PC-3 (cell line): Measurements from ENCODE around the gene NUDT3.

Source experiments
- EZH2 ChIP-seq: fragments of 300-600 bp; sonication (generic); IDR thresholded peaks from one replicate; pipeline ENCODE4 v1.6.1; 2017; ENCODE audit warnings: antibody characterized with exemption, mild to moderate bottlenecking, low read length; ENCODE audit not compliant: unreplicated experiment
- TF ChIP-seq, protein P1 (sequence below): fragments of 300-600 bp; sonication (generic); conservative IDR thresholded peaks from 2 replicates; pipeline ENCODE4 v1.5.1; 2017; ENCODE audit warnings: antibody characterized with exemption, low read depth, mild to moderate bottlenecking, low read length

GRCh38 chr6:34384321-34385153, 7.9 kb downstream of the NUDT3 start:
- TF ChIP-seq, protein P1, sequence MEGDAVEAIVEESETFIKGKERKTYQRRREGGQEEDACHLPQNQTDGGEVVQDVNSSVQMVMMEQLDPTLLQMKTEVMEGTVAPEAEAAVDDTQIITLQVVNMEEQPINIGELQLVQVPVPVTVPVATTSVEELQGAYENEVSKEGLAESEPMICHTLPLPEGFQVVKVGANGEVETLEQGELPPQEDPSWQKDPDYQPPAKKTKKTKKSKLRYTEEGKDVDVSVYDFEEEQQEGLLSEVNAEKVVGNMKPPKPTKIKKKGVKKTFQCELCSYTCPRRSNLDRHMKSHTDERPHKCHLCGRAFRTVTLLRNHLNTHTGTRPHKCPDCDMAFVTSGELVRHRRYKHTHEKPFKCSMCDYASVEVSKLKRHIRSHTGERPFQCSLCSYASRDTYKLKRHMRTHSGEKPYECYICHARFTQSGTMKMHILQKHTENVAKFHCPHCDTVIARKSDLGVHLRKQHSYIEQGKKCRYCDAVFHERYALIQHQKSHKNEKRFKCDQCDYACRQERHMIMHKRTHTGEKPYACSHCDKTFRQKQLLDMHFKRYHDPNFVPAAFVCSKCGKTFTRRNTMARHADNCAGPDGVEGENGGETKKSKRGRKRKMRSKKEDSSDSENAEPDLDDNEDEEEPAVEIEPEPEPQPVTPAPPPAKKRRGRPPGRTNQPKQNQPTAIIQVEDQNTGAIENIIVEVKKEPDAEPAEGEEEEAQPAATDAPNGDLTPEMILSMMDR: no peak
- no peak for TF ChIP-seq EZH2
